Placental pericyte (primary cell): ENCODE measurements around the gene ORAI3. TPM values are rescaled to one million over a fixed set of nuclear protein-coding genes. Genes with fewer than 3 reads are reported as not detected.

Experiments
- small RNA-seq: library from RNA; depleted of rRNA; stranded (forward); fragments of <200 nt; gene quantifications from one replicate; pipeline ENCODE3, GENCODE V24; 2012; ENCODE audit warnings: low replicate concordance
- total RNA-seq: library from RNA; depleted of rRNA; stranded (reverse); fragments of >200 nt; gene quantifications from 2 replicates; pipeline ENCODE4 v1.2.3, GENCODE V29; 2012

ORAI3 gene
- total RNA-seq: 35.5 and 84.9 TPM in 2 replicates

DNA sequence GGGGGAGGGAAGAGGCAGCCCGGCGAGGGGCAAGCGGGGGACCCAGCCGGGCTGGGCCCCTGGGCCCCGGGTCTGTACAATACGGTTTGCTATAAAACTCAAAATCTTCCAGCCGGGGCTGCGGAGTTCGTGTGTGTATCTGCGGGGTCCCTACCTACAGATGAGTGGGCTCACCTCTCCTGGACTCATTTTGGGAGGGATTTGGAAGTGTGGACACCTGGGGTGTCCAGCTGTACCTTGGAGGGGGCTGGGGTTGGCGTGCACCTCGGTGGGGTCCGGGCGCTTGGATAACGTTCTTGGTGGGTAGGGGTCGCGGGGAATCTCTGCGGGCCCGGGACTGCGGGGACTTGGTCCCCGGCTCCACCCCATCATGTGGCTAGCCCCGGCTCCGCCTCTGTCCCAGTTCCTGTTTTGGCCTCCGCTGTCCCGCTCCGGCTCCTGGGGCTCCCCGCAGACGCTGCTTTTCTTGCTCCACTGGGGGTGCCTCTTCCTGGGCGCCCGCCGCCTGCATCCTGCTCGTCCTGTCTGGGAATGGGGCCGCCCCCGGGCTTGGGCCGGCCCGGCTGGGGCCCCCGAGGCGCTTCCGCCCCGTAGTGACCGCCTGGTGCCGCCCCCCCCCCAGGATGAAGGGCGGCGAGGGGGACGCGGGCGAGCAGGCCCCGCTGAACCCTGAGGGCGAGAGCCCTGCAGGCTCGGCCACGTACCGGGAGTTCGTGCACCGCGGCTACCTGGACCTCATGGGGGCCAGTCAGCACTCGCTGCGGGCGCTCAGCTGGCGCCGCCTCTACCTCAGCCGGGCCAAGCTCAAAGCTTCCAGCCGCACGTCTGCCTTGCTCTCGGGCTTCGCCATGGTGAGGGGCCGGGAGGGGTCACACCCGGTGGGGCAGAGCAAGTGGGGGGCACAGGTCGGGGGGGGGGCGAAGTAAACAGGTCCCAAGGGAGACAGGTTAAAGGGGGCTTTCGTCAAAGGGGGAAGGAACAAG is at the start of gene ORAI3:
TSS of gene ORAI3 (plus strand) at position 402 of the 983 bp plus-strand sequence. CDS start at position 624, 222 bp downstream.

GRCh38 chr16:30923554-30924075 is 25.3 kb upstream of the ORAI3 start, which contains the start of gene FBXL19:
TSS of gene FBXL19 (plus strand) at chr16:30923572. CDS start at chr16:30925755, 2,183 bp downstream.

DNA sequence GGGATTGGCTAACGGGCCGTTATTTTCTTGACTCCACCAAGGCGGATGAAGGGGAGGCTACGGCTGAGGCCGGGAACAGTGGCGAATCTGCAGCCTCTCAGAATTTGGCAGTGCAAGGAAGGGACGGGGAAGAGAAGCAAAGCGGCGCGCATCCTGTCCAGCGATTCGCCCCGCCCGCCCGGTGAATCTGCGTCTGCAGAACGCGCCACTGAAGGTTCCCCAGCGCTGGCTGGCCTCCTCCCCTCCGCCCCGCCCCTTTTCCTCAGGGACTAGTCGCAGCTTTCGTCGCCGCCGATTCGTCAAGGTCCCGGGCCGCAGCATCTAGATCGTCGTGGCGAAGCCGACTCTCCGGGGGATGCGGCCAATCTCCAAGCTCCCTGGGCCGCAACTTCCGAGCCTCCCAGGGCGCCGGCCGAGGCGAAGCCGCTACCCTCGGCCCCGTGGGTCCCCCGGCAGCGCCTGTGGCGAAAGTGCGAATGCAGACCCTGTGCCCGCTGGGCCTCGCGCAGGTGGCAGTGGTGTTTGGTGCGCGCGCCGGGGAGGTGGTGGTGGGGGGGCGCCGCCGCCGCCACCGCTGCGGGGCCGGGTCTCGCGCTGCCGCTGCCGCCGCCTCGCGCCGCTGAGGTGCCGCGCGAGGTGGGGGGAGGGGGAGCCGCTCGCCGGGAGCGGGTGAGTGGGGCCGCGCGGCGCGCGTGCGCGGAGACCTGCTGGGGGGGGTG is 8.7 kb downstream of the ORAI3 start, which contains the start of gene SETD1A:
TSS of gene SETD1A (plus strand) at position 299 of the 719 bp plus-strand sequence. CDS start 978 bp downstream, outside the sequence.

GRCh38 chr16:30984669-30985400 is 36.0 kb downstream of the ORAI3 start, which contains the start of gene HSD3B7:
TSS of gene HSD3B7 (plus strand) at chr16:30985207. CDS start at chr16:30985659, 452 bp downstream.

Small RNAs within 50 kb of the gene (small RNA-seq; reads per million reads assigned to genes)
- not detected for gene AC135048.1

Other genes starting within 250 kb of the ORAI3 start
- 16.2 and 30.4 TPM in 2 replicates for gene SRCAP, start 249.9 kb upstream of the ORAI3 start, total RNA-seq
- gene PHKG2, start 200.6 kb upstream of the ORAI3 start, total RNA-seq: 29.1 and 30.1 TPM in 2 replicates
- 2.2 and 4.9 TPM in 2 replicates for gene CFAP119, start 187.0 kb upstream of the ORAI3 start, total RNA-seq
- gene RNF40, start 186.7 kb upstream of the ORAI3 start, total RNA-seq: 76.2 and 111 TPM in 2 replicates
- 16.4 and 18.6 TPM in 2 replicates for gene ZNF629, start 161.9 kb upstream of the ORAI3 start, total RNA-seq
- gene BCL7C, start 55.0 kb upstream of the ORAI3 start, total RNA-seq: 14.7 and 46.8 TPM in 2 replicates
- gene CTF1, start 52.5 kb upstream of the ORAI3 start, total RNA-seq: 2.0 and 4.4 TPM in 2 replicates
- 15.1 and 34.9 TPM in 2 replicates for gene FBXL19, start 25.5 kb upstream of the ORAI3 start, total RNA-seq
- gene SETD1A, start 8.7 kb downstream of the ORAI3 start, total RNA-seq: 5.0 and 5.2 TPM in 2 replicates
- gene HSD3B7, start 36.1 kb downstream of the ORAI3 start, total RNA-seq: 7.0 and 37.9 TPM in 2 replicates
- 1.1 and 3.0 TPM in 2 replicates for gene STX1B, start 61.6 kb downstream of the ORAI3 start, total RNA-seq
- gene STX4, start 84.5 kb downstream of the ORAI3 start, total RNA-seq: 24.8 and 42.5 TPM in 2 replicates
- gene ZNF668, start 125.2 kb downstream of the ORAI3 start, total RNA-seq: 21.7 and 31.2 TPM in 2 replicates
- gene ZNF646, start 125.4 kb downstream of the ORAI3 start, total RNA-seq: 17.5 and 18.2 TPM in 2 replicates
- gene PRSS53, start 139.9 kb downstream of the ORAI3 start, total RNA-seq: 0.88 and 2.0 TPM in 2 replicates
- 69.2 and 82.9 TPM in 2 replicates for gene VKORC1, start 145.7 kb downstream of the ORAI3 start, total RNA-seq
- 51.0 and 56.0 TPM in 2 replicates for gene BCKDK, start 159.3 kb downstream of the ORAI3 start, total RNA-seq
- 35.0 and 35.4 TPM in 2 replicates for gene KAT8, start 168.6 kb downstream of the ORAI3 start, total RNA-seq
- gene PRSS8, start 186.7 kb downstream of the ORAI3 start, total RNA-seq: not detected in 2 replicates
- gene PRSS36, start 201.0 kb downstream of the ORAI3 start, total RNA-seq: not detected in 2 replicates
- 45.3 and 78.0 TPM in 2 replicates for gene FUS, start 231.1 kb downstream of the ORAI3 start, total RNA-seq